H1 (cell line): ENCODE data around the gene RAB6D. TPM values are rescaled to one million over a fixed set of nuclear protein-coding genes. Genes with fewer than 3 reads are reported as not detected.

Experiments
- BRCA1 ChIP-seq: IDR thresholded peaks from 2 replicates; pipeline ENCODE4 v1.6.1; 2012; ENCODE audit warnings: low read depth, low read length, improper control_type of control experiment
- CBX8 ChIP-seq: fragments of 300-800, 300-1000 bp; sonication (generic); IDR thresholded peaks from 2 replicates; pipeline ENCODE4 v1.7.1; 2016; ENCODE audit warnings: low read depth, low read length, borderline replicate concordance
- CHD7 ChIP-seq: fragments of 300-600 bp; sonication (generic); IDR thresholded peaks from 2 replicates; pipeline ENCODE4 v1.7.1; 2012; ENCODE audit warnings: low read length, moderate library complexity, mild to moderate bottlenecking, inconsistent platforms; ENCODE audit not compliant: insufficient replicate concordance
- CREB1 ChIP-seq: IDR thresholded peaks from 2 replicates; pipeline ENCODE4 v1.6.1; 2012; ENCODE audit warnings: inconsistent platforms
- CTBP2 ChIP-seq: IDR thresholded peaks from 2 replicates; pipeline ENCODE4 v1.7.0; 2011; ENCODE audit warnings: borderline replicate concordance, mild to moderate bottlenecking, moderate library complexity, mixed read lengths, low read length; ENCODE audit not compliant: insufficient read depth, insufficient read length
- E2F6 ChIP-seq: IDR thresholded peaks from 2 replicates; pipeline ENCODE4 v1.6.1; 2012; ENCODE audit warnings: inconsistent platforms
- HDAC2 ChIP-seq, 2 experiments: fragments of 300-600 bp in 1 of 2; sonication (generic) in 1 of 2; IDR thresholded peaks; 2 replicates each; pipeline ENCODE4 v1.6.1; 2011 to 2012; ENCODE audit warnings: low read depth in 2 of 2, low read length in 2 of 2, mild to moderate bottlenecking in 2 of 2, moderate library complexity in 2 of 2, borderline replicate concordance in 1 of 2, inconsistent platforms in 1 of 2
- PHF8 ChIP-seq: fragments of 200-600 bp; sonication (generic); conservative IDR thresholded peaks from 2 replicates; pipeline ENCODE4 v1.7.1; 2012; ENCODE audit warnings: low read depth, mild to moderate bottlenecking, inconsistent platforms, low read length, moderate library complexity
- SP1 ChIP-seq: IDR thresholded peaks from 2 replicates; pipeline ENCODE4 v1.6.1; 2011; ENCODE audit warnings: low read depth, low read length
- TCF12 ChIP-seq: IDR thresholded peaks from 2 replicates; pipeline ENCODE4 v1.6.1; 2011; ENCODE audit warnings: low read depth, mild to moderate bottlenecking, low read length
- polyA plus RNA-seq, 7 experiments: library from polyadenylated mRNA; depleted of rRNA in 3 of 7; stranded (reverse) in 5 of 7; unstranded in 2 of 7; fragments of >200 nt in 5 of 7; fragments of 200-250 nt in 2 of 7; gene quantifications; 1 replicate in 5 of 7; 2 replicates in 1 of 7; 4 replicates in 1 of 7; pipeline versions ENCODE4 v1.2.1 to v1.2.3, GENCODE V29; 2011 to 2013; ENCODE audit warnings: missing spikeins in 2 of 7, mixed read lengths in 2 of 7
- total RNA-seq: library from RNA; stranded (reverse); fragmentation: NEBNext Ultra II Directional; extraction: Animal tissue kit (Norgen Biotek cat#: 25700); gene quantifications from 2 replicates; pipeline ENCODE4 v1.2.1, GENCODE V29; 2021

The RAB6D gene
- total and polyA plus RNA-seq, 2 of the 8 experiments (the other 6 are each of a cell fraction or from before 2014, with no cell fraction given): 0.05 to 0.22 TPM

DNA sequence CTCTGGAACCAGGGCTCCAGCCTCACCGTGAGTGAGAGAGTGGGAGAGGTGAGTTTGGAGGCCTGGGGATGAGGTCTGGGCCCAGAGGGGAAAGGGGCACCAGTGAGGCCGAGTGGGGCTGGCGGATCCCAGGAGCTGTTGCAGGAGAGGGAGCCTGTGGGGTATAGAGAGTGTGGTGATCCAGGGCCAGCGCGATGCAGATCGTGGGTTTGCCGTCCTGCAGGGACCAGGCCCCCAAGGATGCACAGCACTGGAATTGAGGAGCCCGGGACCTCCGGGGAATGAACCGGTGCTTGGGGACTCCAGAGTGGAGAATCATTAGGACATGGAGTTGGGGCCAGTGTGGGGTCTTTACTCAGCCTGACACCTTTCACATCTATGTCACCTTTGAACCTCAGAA lies 25.7 kb upstream of the RAB6D start (continued):
- TF ChIP-seq CHD7 (no peak), HDAC2 (IDR thresholded peaks at IDR 0.05; ENCODE audit: borderline replicate concordance in 1 of 2, low read depth in 2 of 2, low read length in 2 of 2) (no peak), CBX8 (no peak), BRCA1 (no peak), PHF8 (no peak), E2F6 (no peak), SP1 (no peak), TCF12 (no peak), CTBP2 (no peak), CREB1 (no peak)
- TF ChIP-seq, all 59 proteins: peak for 0
